Endothelial cell (in vitro differentiated cells): Measurements from ENCODE around the gene B9D2. TPM values are rescaled to one million over a fixed set of nuclear protein-coding genes. Genes with fewer than 3 reads are reported as not detected.

ENCODE experiments used
- DNase-seq: peaks from one replicate; pipeline ENCODE4 v3.0.0; 2021; ENCODE audit warnings: low spot score
- H3K27ac Mint-ChIP-seq: one replicate; pipeline ENCODE4 v1.8.0; 2021; ENCODE audit warnings: mixed read lengths, inconsistent platforms; ENCODE audit not compliant: unreplicated experiment
- H3K27me3 Mint-ChIP-seq: one replicate; pipeline ENCODE4 v1.8.0; 2021; ENCODE audit warnings: mild to moderate bottlenecking, moderate library complexity, mixed read lengths, inconsistent platforms; ENCODE audit not compliant: unreplicated experiment
- H3K36me3 Mint-ChIP-seq: one replicate; pipeline ENCODE4 v1.8.0; 2021; ENCODE audit warnings: mild to moderate bottlenecking, low read depth, mixed read lengths, inconsistent platforms; ENCODE audit not compliant: unreplicated experiment
- H3K4me1 Mint-ChIP-seq: one replicate; pipeline ENCODE4 v1.8.0; 2021; ENCODE audit warnings: mild to moderate bottlenecking, mixed read lengths, inconsistent platforms; ENCODE audit not compliant: unreplicated experiment
- H3K4me3 Mint-ChIP-seq: one replicate; pipeline ENCODE4 v1.8.0; 2021; ENCODE audit warnings: mild to moderate bottlenecking, mixed read lengths, inconsistent platforms; ENCODE audit not compliant: unreplicated experiment
- H3K9me3 Mint-ChIP-seq: one replicate; pipeline ENCODE4 v1.8.0; 2021; ENCODE audit warnings: mixed read lengths, inconsistent platforms; ENCODE audit not compliant: unreplicated experiment
- CTCF ChIP-seq: fragments of 200-600 bp; sonication (generic); IDR thresholded peaks from one replicate; pipeline ENCODE4 v1.5.0; 2021; ENCODE audit warnings: antibody characterized with exemption; ENCODE audit not compliant: unreplicated experiment
- total RNA-seq: library from RNA; stranded (reverse); fragmentation: NEBNext Ultra II Directional; extraction: Animal tissue kit (Norgen Biotek cat#: 25700); gene quantifications from one replicate; pipeline ENCODE4 v1.2.1, GENCODE V29; 2021; ENCODE audit not compliant: unreplicated experiment

B9D2 gene
- total RNA-seq, 1 donor from 2014 or later = 6.8 TPM

- peak overlapping the region; percentile 100 for H3K27ac Mint-ChIP-seq
- H3K4me1 Mint-ChIP-seq = peaks cover 8% of the 10 kb centered on the region
- H3K9me3 Mint-ChIP-seq = no peaks in the 10 kb centered on the region
- H3K4me3 Mint-ChIP-seq = peak overlapping the region; percentile 96
- TF ChIP-seq CTCF = no peak
- DNase-seq = no peak
- peaks cover 13% of the 10 kb centered on the region for H3K27me3 Mint-ChIP-seq
- no peaks in the 10 kb centered on the region for H3K36me3 Mint-ChIP-seq
Measured at GRCh38 chr19:41364524-41365391, 809 bp upstream of the B9D2 start.

- peak overlapping the region; percentile 100 for H3K27ac Mint-ChIP-seq
- H3K4me1 Mint-ChIP-seq = peaks cover 8% of the 10 kb centered on the region
- no peak for DNase-seq
- H3K4me3 Mint-ChIP-seq = peak overlapping the region; percentile 96
- TF ChIP-seq CTCF = no peak
- H3K36me3 Mint-ChIP-seq = no peaks in the 10 kb centered on the region
- H3K27me3 Mint-ChIP-seq = peaks cover 16% of the 10 kb centered on the region
- no peaks in the 10 kb centered on the region for H3K9me3 Mint-ChIP-seq
Measured at GRCh38 chr19:41363371-41363752, 587 bp downstream of the B9D2 start.

DNA sequence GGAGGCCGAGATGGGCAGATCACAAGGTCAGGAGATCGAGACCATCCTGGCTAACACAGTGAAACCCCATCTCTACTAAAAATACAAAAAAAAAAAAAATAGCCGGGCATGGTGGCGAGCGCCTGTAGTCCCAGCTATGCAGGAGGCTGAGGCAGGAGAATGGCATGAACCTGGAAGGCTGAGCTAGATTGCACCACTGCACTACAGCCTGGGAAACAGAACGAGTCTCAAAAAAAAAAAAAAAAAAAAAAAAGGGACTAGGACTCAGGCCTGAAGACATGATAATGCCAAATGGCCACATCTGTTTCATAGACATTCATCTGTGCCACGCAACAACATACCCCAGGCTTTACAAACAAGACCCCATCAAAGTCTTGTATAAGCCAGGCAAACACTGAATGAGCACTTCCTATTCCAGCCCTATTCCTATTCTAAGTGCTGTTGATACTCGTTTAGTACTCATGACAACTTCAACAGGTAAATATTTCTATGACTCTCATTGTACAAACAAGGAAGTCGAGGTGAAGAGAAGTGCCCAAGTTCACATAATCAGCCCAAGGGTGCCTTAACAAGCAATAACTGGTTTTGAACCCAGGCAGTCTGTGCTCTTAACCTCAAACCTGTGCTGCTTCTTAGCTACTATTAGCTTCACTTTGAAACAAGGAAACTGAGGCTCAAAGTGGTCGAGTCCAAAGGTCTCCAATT is 1.7 kb downstream of the B9D2 start:
- H3K4me1 Mint-ChIP-seq = peaks cover 9% of the 10 kb centered on the region
- peak overlapping the region; percentile 25 for H3K4me3 Mint-ChIP-seq
- peaks cover 17% of the 10 kb centered on the region for H3K27me3 Mint-ChIP-seq
- H3K36me3 Mint-ChIP-seq = no peaks in the 10 kb centered on the region
- H3K27ac Mint-ChIP-seq = no peak overlapping the region
- no peaks in the 10 kb centered on the region for H3K9me3 Mint-ChIP-seq
- no peak for DNase-seq
- TF ChIP-seq CTCF = no peak

GRCh38 chr19:41359741-41360140 is 4.2 kb downstream of the B9D2 start:
- no peak for DNase-seq
- Mint-ChIP-seq H3K4me1 (peaks cover 17% of the 10 kb centered on the region), H3K27ac (no peak overlapping the region), H3K27me3 (peaks cover 23% of the 10 kb centered on the region), H3K9me3 (no peaks in the 10 kb centered on the region), H3K36me3 (peaks cover 4% of the 10 kb centered on the region), H3K4me3 (no peak overlapping the region)
- no peak for TF ChIP-seq CTCF

DNA sequence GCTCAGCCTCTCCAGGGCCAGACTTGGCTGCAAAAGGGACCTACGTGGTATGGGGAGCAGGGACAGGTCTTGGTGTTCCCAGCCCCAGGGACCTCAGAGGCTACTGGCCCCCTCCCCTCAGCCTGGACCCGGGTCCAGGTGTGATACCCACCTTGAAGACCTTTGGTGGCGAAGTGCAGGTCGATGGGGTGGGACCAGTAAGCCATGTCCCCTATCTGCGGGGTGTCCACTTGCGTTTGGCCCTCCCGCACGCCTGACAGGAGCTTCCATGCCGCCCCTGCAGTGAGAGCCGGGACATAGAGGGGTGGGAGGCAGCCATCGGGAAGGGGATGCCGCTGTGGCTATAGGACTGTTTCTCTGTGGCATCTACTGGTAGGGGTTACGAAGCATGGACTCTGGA is 6.2 kb downstream of the B9D2 start:
- TF ChIP-seq CTCF = no peak
- DNase-seq = no peak
- Mint-ChIP-seq H3K27ac (no peak overlapping the region), H3K27me3 (peaks cover 23% of the 10 kb centered on the region), H3K36me3 (peaks cover 4% of the 10 kb centered on the region), H3K4me1 (peaks cover 13% of the 10 kb centered on the region), H3K9me3 (no peaks in the 10 kb centered on the region), H3K4me3 (no peak overlapping the region)
